HG02678 (cell line): ENCODE measurements around the gene PRLR.
"Not testable (repeated sequence)": the region's sequence is repeated elsewhere in the genome, so short reads cannot be mapped to it uniquely, and the experiment has no call there.

Experiments used
- ATAC-seq: cut with Tn5 transposase; IDR thresholded peaks from one replicate; pipeline ENCODE4 v1.9.1; 2021; ENCODE audit warnings: mild to moderate bottlenecking, moderate library complexity; ENCODE audit not compliant: unreplicated experiment

Gene PRLR

GRCh38 chr5:35230038-35230611, at the start of gene PRLR:
Gene PRLR (minus strand): TSS chr5:35230487. CDS start chr5:35089620, 140,867 bp downstream.
- ATAC-seq: peak; percentile 28

GRCh38 chr5:35274839-35275509, 44.7 kb upstream of the PRLR start:
- no peak for ATAC-seq

GRCh38 chr5:35269006-35269405, 38.7 kb upstream of the PRLR start:
- no peak for ATAC-seq

- ATAC-seq: no peak
Observed at GRCh38 chr5:35266276-35266675, 36.0 kb upstream of the PRLR start.

- ATAC-seq: no peak
Observed at GRCh38 chr5:35264509-35264908, 34.2 kb upstream of the PRLR start.

- ATAC-seq: no peak
Observed at GRCh38 chr5:35263266-35263877, 33.1 kb upstream of the PRLR start.

GRCh38 chr5:35253582-35253981, 23.3 kb upstream of the PRLR start:
- no peak for ATAC-seq

- ATAC-seq: no peak
Observed at GRCh38 chr5:35252963-35253362, 22.7 kb upstream of the PRLR start.

GRCh38 chr5:35248843-35249780, 18.8 kb upstream of the PRLR start:
- ATAC-seq: no peak

GRCh38 chr5:35247648-35248034, 17.4 kb upstream of the PRLR start:
- ATAC-seq: peak; percentile 35

- peak; percentile 43 for ATAC-seq
Observed at GRCh38 chr5:35246900-35247647, 16.8 kb upstream of the PRLR start.

GRCh38 chr5:35246411-35246810, 16.1 kb upstream of the PRLR start:
- ATAC-seq: no peak

GRCh38 chr5:35245371-35245770, 15.1 kb upstream of the PRLR start:
- ATAC-seq: not testable (repeated sequence)

- ATAC-seq: no peak
Observed at GRCh38 chr5:35244171-35244570, 13.9 kb upstream of the PRLR start.

- ATAC-seq: no peak
Observed at GRCh38 chr5:35242702-35243258, 12.5 kb upstream of the PRLR start.

GRCh38 chr5:35240892-35241291, 10.6 kb upstream of the PRLR start:
- no peak for ATAC-seq

GRCh38 chr5:35239911-35240610, 9.8 kb upstream of the PRLR start:
- no peak for ATAC-seq

- no peak for ATAC-seq
Observed at GRCh38 chr5:35239476-35239875, 9.2 kb upstream of the PRLR start.

GRCh38 chr5:35237580-35238376, 7.5 kb upstream of the PRLR start:
- peak; percentile 71 for ATAC-seq
